ENCODE data around the gene GPX2.

GPX2 gene

DNA sequence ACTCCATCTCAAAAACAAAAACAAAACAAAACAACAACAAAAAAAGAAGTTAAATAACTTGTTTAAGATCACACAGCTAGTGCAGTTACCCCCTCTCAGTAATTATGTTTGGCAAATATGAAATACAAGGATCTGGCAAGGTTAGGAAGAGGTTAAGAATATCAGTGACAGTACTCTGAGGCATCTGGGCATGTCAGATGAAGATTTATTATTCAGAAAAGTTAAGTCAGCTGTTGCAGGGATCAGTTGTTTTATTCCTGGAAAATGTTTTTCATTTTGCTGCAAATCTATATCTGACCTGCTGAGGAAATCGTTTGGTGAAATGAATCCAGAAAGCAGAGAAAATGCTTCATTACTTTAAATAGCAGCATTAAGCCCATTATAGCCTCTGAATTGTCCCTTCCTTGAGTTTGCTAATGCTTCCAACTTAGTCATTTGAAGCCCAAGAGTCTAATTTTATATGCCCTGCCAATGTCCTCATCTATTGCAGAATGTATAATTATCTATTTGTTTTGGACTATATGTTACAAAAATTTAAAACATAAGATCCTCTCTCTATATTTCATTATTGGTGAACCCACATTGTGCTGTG lies 8.1 kb downstream of the GPX2 start:
- Histone ChIP-seq H3K4me1 (peaks cover 0 to 75% (median 49%) of the 10 kb centered on the region in 4 donors), H3K27ac (peak overlapping the region; percentile 21 to 38), H3K36me3 (peaks cover 2 to 24% (median 23%) of the 10 kb centered on the region in 3 donors), H3K27me3 (no peaks in the 10 kb centered on the region), H3K4me3 (no peak overlapping the region), H3K9me3 (no peaks in the 10 kb centered on the region)
- no peak for TF ChIP-seq CTCF (IDR thresholded peaks at IDR 0.05)
- no peak for DNase-seq
- intact Hi-C loops (cut with DNase I; ENCODE audit: low total_unique reads), result no loop called here

GRCh38 chr14:64932231-64932630 lies 10.3 kb downstream of the GPX2 start:
- Histone ChIP-seq H3K4me1 (peaks cover 0 to 88% (median 56%) of the 10 kb centered on the region in 4 donors), H3K4me3 (no peak overlapping the region), H3K27ac (peak overlapping the region in 1 of 2 donors; percentile 55), H3K27me3 (no peaks in the 10 kb centered on the region), H3K9me3 (no peaks in the 10 kb centered on the region), H3K36me3 (peaks cover 19 to 35% (median 24%) of the 10 kb centered on the region in 3 donors)
- TF ChIP-seq CTCF (IDR thresholded peaks at IDR 0.05), result no peak
- intact Hi-C loops (cut with DNase I; ENCODE audit: low total_unique reads), result no loop called here
- no peak for DNase-seq

DNA sequence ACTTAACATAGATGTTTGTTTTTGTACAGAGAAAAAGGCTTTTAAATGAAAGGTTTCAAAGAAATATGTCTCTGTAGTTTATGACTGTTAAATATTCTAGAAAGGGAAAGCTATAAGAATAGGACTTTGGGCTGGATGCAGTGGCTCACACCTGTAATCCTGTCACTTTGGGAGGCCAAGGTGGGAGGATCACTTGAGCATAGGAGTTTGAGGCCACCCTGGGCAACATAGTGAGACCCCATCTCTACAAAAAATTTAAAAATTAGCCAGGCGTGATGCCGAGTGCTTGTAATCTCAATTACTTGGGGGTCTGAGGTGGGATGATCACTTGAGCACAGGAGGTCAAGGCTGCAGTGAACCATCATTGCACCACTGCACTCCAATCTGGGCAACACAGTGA lies 11.4 kb downstream of the GPX2 start:
- TF ChIP-seq CTCF (IDR thresholded peaks at IDR 0.05), result no peak
- no peaks in the 10 kb centered on the region for H3K27me3 ChIP-seq
- intact Hi-C loops (cut with DNase I; ENCODE audit: low total_unique reads), result no loop called here
- DNase-seq, result no peak
- H3K4me1 ChIP-seq, result peaks cover 0 to 88% (median 49%) of the 10 kb centered on the region in 4 donors
- H3K9me3 ChIP-seq, result no peaks in the 10 kb centered on the region
- H3K36me3 ChIP-seq, result peaks cover 29 to 37% (median 31%) of the 10 kb centered on the region in 3 donors
- no peak overlapping the region for H3K4me3 ChIP-seq
- H3K27ac ChIP-seq, result peak overlapping the region; percentile 39 to 55

GRCh38 chr14:64930085-64930843 lies 12.3 kb downstream of the GPX2 start:
- TF ChIP-seq CTCF (IDR thresholded peaks at IDR 0.05), result no peak
- H3K9me3 ChIP-seq, result no peaks in the 10 kb centered on the region
- H3K36me3 ChIP-seq, result peaks cover 32 to 39% (median 32%) of the 10 kb centered on the region in 3 donors
- no peak overlapping the region for H3K4me3 ChIP-seq
- peaks cover 0 to 83% (median 43%) of the 10 kb centered on the region in 4 donors for H3K4me1 ChIP-seq
- peak overlapping the region; percentile 39 to 55 for H3K27ac ChIP-seq
- no peak for DNase-seq
- H3K27me3 ChIP-seq, result no peaks in the 10 kb centered on the region
- intact Hi-C loops (cut with DNase I; ENCODE audit: low total_unique reads), result no loop called here

DNA sequence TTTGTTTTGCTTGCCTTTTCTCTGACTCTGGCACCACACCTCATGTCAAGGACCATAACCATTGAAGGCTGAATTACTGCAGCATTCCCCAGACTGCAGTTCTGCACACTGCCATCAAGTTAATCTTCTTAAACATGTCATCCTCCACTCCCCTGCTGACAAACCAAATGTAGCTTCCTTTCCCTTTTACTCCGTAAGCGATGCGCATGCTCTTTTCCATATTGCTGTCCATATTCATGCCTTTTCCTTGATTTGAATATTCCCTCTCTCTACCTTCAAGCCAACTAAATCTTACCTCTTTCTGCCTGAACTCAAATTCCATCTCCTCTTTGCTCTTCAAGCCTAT lies 13.6 kb downstream of the GPX2 start:
- TF ChIP-seq CTCF (IDR thresholded peaks at IDR 0.05), result no peak
- intact Hi-C loops (cut with DNase I; ENCODE audit: low total_unique reads), result no loop called here
- H3K4me1 ChIP-seq, result peaks cover 0 to 83% (median 34%) of the 10 kb centered on the region in 4 donors
- peaks cover 40 to 46% (median 45%) of the 10 kb centered on the region in 3 donors for H3K36me3 ChIP-seq
- H3K9me3 ChIP-seq, result no peaks in the 10 kb centered on the region
- H3K4me3 ChIP-seq, result no peak overlapping the region
- DNase-seq, result no peak
- no peaks in the 10 kb centered on the region for H3K27me3 ChIP-seq
- peak overlapping the region; percentile 39 to 55 for H3K27ac ChIP-seq
